IMR-90 (cell line): ENCODE data around the gene ZDHHC19. TPM values are rescaled to one million over a fixed set of nuclear protein-coding genes. Genes with fewer than 3 reads are reported as not detected.
A peak's percentile ranks its signal among the peaks of the same experiment; 100 is the strongest.
"Not testable (repeated sequence)": the region's sequence is repeated elsewhere in the genome, so short reads cannot be mapped to it uniquely, and the experiment has no call there.

Experiments used
- ATAC-seq: fragments of 200-7000 bp; cut with Tn5 transposase; 2 replicates; pipeline ENCODE4 v1.9.1; 2020; ENCODE audit warnings: low read depth, mild to moderate bottlenecking, moderate library complexity
- BruUV-seq: library from RNA; stranded (reverse); fragments of 400-500 nt; replicated peaks from 2 replicates; lab custom pipeline; 2021; lab: Mats Ljungman, UMichigan
- CTCF ChIA-PET: fragments of 300-600 bp; formaldehyde crosslinking; extraction: SDS; loops from one replicate; lab custom pipeline; 2021; ENCODE audit warnings: antibody characterized with exemption; lab: Yijun Ruan, JAX
- POLR2A ChIA-PET: fragments of 300-600 bp; sonication (Branson Sonifier 250); formaldehyde crosslinking; loops from one replicate; lab custom pipeline; 2022; ENCODE audit warnings: antibody characterized with exemption; ENCODE audit not compliant: unreplicated experiment; lab: Charles Lee
- DNase-seq: peaks from one replicate; pipeline ENCODE4 v3.0.0; 2013
- H2AFZ ChIP-seq: replicated peaks from 2 replicates; pipeline ENCODE3; 2013; ENCODE audit warnings: low read length, mild to moderate bottlenecking; ENCODE audit not compliant: poor library complexity
- H2AK5ac ChIP-seq: 2 replicates; pipeline ENCODE4 v1.6.1; 2013; ENCODE audit warnings: low read depth, low read length, inconsistent platforms
- H2AK9ac ChIP-seq: replicated peaks from 2 replicates; pipeline ENCODE3; 2013; ENCODE audit warnings: mild to moderate bottlenecking, low read depth, low read length, moderate library complexity; ENCODE audit not compliant: poor library complexity
- H2BK120ac ChIP-seq: 2 replicates; pipeline ENCODE4 v1.6.1; 2013; ENCODE audit warnings: low read depth, low read length, inconsistent platforms
- H2BK15ac ChIP-seq: 3 replicates; pipeline ENCODE4 v1.6.1; 2013; ENCODE audit warnings: low read depth, low read length, inconsistent platforms
- H2BK20ac ChIP-seq: 2 replicates; pipeline ENCODE4 v1.6.1; 2013; ENCODE audit warnings: low read depth, mild to moderate bottlenecking, inconsistent platforms, low read length, moderate library complexity
- H2BK5ac ChIP-seq: 2 replicates; pipeline ENCODE4 v1.6.1; 2013; ENCODE audit warnings: mild to moderate bottlenecking, low read depth, low read length, inconsistent platforms; ENCODE audit not compliant: poor library complexity, severe bottlenecking
- H3K14ac ChIP-seq: replicated peaks from 2 replicates; pipeline ENCODE4 v1.6.1; 2013; ENCODE audit warnings: low read depth, low read length, inconsistent platforms
- H3K18ac ChIP-seq: 2 replicates; pipeline ENCODE4 v1.6.1; 2013; ENCODE audit warnings: low read depth, low read length, control low read depth
- H3K23ac ChIP-seq: 2 replicates; pipeline ENCODE4 v1.6.1; 2013; ENCODE audit warnings: low read depth, low read length, inconsistent platforms
- H3K27ac ChIP-seq: 2 replicates; pipeline ENCODE4 v1.5.1; 2013; ENCODE audit warnings: mild to moderate bottlenecking, control low read depth, low read length; ENCODE audit not compliant: insufficient read depth
- H3K27me3 ChIP-seq: 2 replicates; pipeline ENCODE4 v1.6.1; 2013; ENCODE audit warnings: low read length; ENCODE audit not compliant: control insufficient read depth, insufficient read depth
- H3K36me3 ChIP-seq: 2 replicates; pipeline ENCODE4 v1.6.1; 2013; ENCODE audit warnings: low read length, mixed read lengths; ENCODE audit not compliant: control insufficient read depth, insufficient read depth
- H3K4ac ChIP-seq: 2 replicates; pipeline ENCODE4 v1.6.1; 2013; ENCODE audit warnings: low read depth, low read length, inconsistent platforms
- H3K4me1 ChIP-seq: 2 replicates; pipeline ENCODE4 v1.6.1; 2013; ENCODE audit warnings: low read length, mixed read lengths; ENCODE audit not compliant: control insufficient read depth, insufficient read depth
- H3K4me2 ChIP-seq: 2 replicates; pipeline ENCODE4 v1.6.1; 2013; ENCODE audit warnings: low read depth, mild to moderate bottlenecking, control low read depth, low read length, moderate library complexity
- H3K4me3 ChIP-seq: 2 replicates; pipeline ENCODE4 v1.5.1; 2013; ENCODE audit warnings: low read depth, mild to moderate bottlenecking, control low read depth, low read length, moderate library complexity; ENCODE audit not compliant: insufficient read depth
- H3K56ac ChIP-seq: 2 replicates; pipeline ENCODE4 v1.6.1; 2013; ENCODE audit warnings: low read length, inconsistent platforms; ENCODE audit not compliant: insufficient read depth; ENCODE audit errors: extremely low read depth
- H3K79me1 ChIP-seq, 2 experiments: 2 replicates each; pipeline ENCODE4 v1.6.1; 2013; ENCODE audit warnings: low read length in 2 of 2, inconsistent platforms in 1 of 2, low read depth in 1 of 2
- H3K9ac ChIP-seq: 2 replicates; pipeline ENCODE4 v1.6.1; 2013; ENCODE audit warnings: low read depth, low read length, control low read depth
- H3K9me1 ChIP-seq: 2 replicates; pipeline ENCODE4 v1.6.1; 2013; ENCODE audit warnings: low read length, inconsistent platforms; ENCODE audit not compliant: insufficient read depth
- H3K9me3 ChIP-seq: 2 replicates; pipeline ENCODE4 v1.6.1; 2013; ENCODE audit warnings: low read length; ENCODE audit not compliant: control insufficient read depth, insufficient read depth
- H4K20me1 ChIP-seq: 2 replicates; pipeline ENCODE4 v1.6.1; 2013; ENCODE audit warnings: low read length, inconsistent platforms; ENCODE audit not compliant: insufficient read depth
- H4K5ac ChIP-seq: 2 replicates; pipeline ENCODE4 v1.6.1; 2013; ENCODE audit warnings: mild to moderate bottlenecking, low read depth, low read length, control low read depth
- H4K8ac ChIP-seq, 2 experiments: 2 replicates each; pipeline ENCODE4 v1.6.1; 2013; ENCODE audit warnings: low read depth in 2 of 2, low read length in 2 of 2, control low read depth in 1 of 2, inconsistent platforms in 1 of 2
- H4K91ac ChIP-seq: 2 replicates; pipeline ENCODE4 v1.6.1; 2013; ENCODE audit warnings: low read depth, low read length, inconsistent platforms; ENCODE audit not compliant: insufficient read depth
- WGBS, 2 experiments: methylation state at CpG; one replicate each; pipeline versions ENCODE4 v1.1.5 to v1.1.7; 2013; ENCODE audit warnings: missing lambda C conversion rate in 2 of 2; ENCODE audit not compliant: insufficient read length in 1 of 2; ENCODE audit errors: extremely low coverage in 2 of 2; 5-methylcytosine and 5-hydroxymethylcytosine counted together
- dilution Hi-C: fragments of 300-500 bp; cut with HindIII; formaldehyde crosslinking; loops from one replicate; pipeline ENCODE4 v1.14.3; 2018; ENCODE audit warnings: low sequenced_read_pairs; ENCODE audit not compliant: unreplicated experiment
- in situ Hi-C: fragments of 300-500 bp; cut with MboI; formaldehyde crosslinking; loops from 3 replicates; pipeline ENCODE4 v1.14.3; 2019; ENCODE audit warnings: low sequenced_read_pairs, inconsistent platforms, mixed read lengths
- intact Hi-C: fragments of 100-400 bp; cut with micrococcal nuclease; formaldehyde crosslinking; loops from 2 replicates; pipeline ENCODE4 v1.10.0; 2022
- polyA plus RNA-seq, 3 experiments: library from polyadenylated mRNA; depleted of rRNA; stranded (reverse); fragments of >200 nt; gene quantifications; 2 replicates each; pipeline ENCODE4 v1.2.3, GENCODE V29; 2012; ENCODE audit warnings: low replicate concordance in 1 of 3
- total RNA-seq: library from RNA; depleted of rRNA; stranded (reverse); fragments of >200 nt; gene quantifications from 2 replicates; pipeline ENCODE4 v1.2.3, GENCODE V29; 2012

The ZDHHC19 gene
- total and polyA plus RNA-seq, 2 of the 4 experiments (the other 2 are of a cell fraction), result 0.09 TPM; not detected in 1

DNA sequence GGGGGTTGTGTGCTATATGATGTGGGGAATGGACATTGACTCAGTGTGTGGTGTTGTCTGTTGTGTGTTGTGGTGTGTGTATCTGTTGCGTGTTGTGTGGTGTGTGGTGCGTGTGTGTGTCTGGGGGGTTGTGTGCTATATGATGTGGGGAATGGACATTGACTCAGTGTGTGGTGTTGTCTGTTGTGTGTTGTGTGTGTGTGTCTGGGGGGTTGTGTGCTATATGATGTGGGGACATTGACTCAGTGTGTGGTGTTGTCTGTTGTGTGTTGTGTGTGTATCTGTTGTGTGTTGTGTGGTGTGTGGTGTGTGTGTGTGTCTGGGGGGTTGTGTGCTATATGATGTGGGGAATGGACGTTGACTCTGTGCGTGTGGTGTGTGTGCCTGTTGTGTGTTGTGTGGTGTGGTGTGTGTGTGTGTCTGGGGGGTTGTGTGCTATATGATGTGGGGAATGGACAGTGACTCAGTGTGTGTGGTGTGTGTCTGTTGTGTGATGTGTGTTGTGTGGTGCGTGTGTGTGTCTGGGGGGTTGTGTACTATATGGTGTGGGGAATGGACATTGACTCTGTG lies 46.1 kb downstream of the ZDHHC19 start:
- ATAC-seq, POLR2A ChIA-PET, H3K79me1 ChIP-seq, intact Hi-C loops, H3K4ac ChIP-seq, H3K27me3 ChIP-seq, H2BK20ac ChIP-seq, H2AFZ ChIP-seq, H2AK9ac ChIP-seq, H3K9ac ChIP-seq, H3K9me3 ChIP-seq, H2BK15ac ChIP-seq, H2BK120ac ChIP-seq, H3K56ac ChIP-seq, H3K36me3 ChIP-seq, in situ Hi-C loops, H3K23ac ChIP-seq, H4K20me1 ChIP-seq, CTCF ChIA-PET, H4K5ac ChIP-seq, DNase-seq, H3K4me3 ChIP-seq, BruUV-seq, H3K9me1 ChIP-seq, H3K18ac ChIP-seq, H3K4me1 ChIP-seq, H3K4me2 ChIP-seq, dilution Hi-C loops, H4K8ac ChIP-seq, H3K14ac ChIP-seq, H3K27ac ChIP-seq, H4K91ac ChIP-seq: not testable (repeated sequence)
- Histone ChIP-seq H2BK5ac (peak overlapping the region; percentile 85), H2AK5ac (0 out of 2 replicates have a peak overlapping the region, but pooled peaks have one; percentile 7)
- 80% methylated on average over 5 of the region's 5 CpGs; no CpG with 5 or more reads in 1 of the 2 experiments for WGBS, 2 experiments
